Skeletal muscle cell (primary cell): ENCODE data around the gene SYT14.
A peak's percentile ranks its signal among the peaks of the same experiment; 100 is the strongest.
"Not testable (repeated sequence)": the region's sequence is repeated elsewhere in the genome, so short reads cannot be mapped to it uniquely, and the experiment has no call there.

Experiments
- DNase-seq: peaks from one replicate; pipeline ENCODE4 v3.0.0-alpha.2; 2010; ENCODE audit warnings: low read depth
- H3K4me3 ChIP-seq: 2 replicates; pipeline ENCODE4 v1.5.1; 2011; ENCODE audit warnings: low read depth, mild to moderate bottlenecking, control low read depth, low read length, moderate library complexity

Gene SYT14

DNA sequence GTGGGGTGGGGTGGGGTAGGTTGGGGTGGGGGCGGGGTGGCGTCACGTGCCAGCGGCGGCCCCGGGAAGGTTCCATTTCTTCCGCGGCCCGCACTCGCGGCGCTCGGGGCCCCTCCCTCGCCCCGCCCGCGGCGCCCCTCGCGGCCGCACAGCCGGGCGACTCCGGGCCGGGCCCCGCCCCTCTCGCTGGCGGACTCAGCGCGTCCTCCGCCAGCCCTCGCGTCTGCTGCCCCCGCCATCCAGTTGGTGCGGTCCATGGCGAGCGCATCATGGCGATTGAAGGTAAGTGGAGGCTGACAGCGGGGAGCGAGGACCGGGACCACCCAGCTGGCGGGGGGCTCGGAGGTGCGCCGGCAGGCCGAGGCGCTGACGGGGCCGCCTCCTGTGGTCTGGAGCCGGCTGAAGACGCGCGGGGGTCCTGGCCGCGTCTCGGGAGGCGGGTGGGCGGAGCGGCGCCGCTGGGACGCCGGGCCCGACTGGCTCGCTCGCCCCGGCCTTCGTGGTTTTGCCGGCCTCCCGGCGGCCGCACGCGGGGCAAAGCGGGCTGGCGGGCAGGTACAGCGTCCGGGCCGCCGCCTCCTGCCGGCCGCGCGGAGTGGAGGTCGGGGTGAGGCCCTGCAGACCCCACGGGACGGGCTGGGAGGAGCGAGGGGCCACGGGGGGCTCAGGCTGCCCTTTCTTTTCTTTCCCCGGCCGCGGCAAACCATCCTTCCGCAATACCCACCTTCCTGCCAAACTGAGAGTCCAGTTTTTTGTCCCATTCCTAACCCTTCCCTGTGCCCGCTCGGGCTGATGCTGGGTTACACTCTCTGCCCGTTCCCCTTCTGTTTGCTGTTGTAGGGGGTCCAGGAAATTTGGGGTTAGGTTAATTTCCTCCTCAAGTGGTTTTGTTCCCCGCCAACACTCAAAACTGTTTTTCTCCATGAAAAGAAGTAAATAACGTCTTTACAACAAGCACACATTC, at the start of gene SYT14:
TSS of gene SYT14 (plus strand) at position 222 of the 964 bp plus-strand sequence. CDS start at position 270, 48 bp downstream.
- DNase-seq = no peak
- H3K4me3 ChIP-seq = peak within 1 kb of the TSS; percentile 58

DNA sequence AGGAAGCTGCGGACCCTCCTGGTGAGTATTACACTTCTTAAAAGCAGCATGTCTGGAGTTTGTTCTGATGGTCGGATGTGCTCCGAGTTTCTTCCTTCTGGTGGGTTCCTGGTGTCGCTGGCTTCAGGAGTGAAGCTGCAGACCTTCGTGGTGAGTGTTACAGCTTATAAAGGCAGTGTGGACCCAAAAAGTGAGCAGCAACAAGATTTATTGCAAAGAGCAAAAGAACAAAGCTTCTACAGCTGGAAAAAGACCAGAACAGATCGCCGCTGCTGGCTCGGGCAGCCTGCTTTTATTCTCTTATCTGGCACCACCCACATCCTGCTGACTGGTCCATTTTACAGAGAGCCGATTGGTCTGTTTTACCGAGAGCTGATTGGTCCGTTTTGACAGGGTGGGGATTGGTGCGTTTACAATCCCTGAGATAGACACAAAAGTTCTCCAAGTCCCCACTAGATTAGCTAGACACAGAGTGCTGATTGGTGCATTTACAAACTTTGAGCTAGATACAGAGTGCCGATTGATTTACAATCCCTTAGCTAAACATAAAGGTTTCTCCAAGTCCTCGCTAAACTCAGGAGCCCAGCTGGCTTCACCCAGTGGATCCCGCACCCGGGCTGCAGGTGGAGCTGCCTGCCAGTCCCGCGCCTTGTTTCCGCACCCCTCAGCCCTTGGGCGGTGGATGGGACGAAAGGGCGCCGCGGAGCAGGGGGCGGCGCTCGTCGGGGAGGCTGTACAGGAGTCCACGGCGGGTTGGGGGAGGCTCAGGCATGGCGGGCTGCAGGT, 49.5 kb upstream of the SYT14 start:
- not testable (repeated sequence) for DNase-seq, H3K4me3 ChIP-seq

DNA sequence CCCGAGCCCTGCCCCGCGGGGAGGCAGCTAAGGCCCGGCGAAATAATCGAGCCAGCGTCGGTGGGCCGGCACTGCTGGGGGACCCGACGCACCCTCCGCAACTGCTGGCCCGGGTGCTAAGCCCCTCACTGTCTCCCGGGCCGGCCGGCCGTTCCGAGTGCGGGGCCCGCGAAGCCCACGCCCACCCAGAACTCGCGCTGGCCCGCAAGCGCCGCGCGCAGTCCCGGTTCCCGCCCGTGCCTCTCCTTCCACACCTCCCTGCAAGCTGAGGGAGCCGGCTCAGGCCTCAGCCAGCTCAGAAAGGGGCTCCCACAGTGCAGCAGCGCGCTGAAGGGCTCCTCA, 49.0 kb upstream of the SYT14 start:
- DNase-seq = no peak
- H3K4me3 ChIP-seq = no peak overlapping the region

DNA sequence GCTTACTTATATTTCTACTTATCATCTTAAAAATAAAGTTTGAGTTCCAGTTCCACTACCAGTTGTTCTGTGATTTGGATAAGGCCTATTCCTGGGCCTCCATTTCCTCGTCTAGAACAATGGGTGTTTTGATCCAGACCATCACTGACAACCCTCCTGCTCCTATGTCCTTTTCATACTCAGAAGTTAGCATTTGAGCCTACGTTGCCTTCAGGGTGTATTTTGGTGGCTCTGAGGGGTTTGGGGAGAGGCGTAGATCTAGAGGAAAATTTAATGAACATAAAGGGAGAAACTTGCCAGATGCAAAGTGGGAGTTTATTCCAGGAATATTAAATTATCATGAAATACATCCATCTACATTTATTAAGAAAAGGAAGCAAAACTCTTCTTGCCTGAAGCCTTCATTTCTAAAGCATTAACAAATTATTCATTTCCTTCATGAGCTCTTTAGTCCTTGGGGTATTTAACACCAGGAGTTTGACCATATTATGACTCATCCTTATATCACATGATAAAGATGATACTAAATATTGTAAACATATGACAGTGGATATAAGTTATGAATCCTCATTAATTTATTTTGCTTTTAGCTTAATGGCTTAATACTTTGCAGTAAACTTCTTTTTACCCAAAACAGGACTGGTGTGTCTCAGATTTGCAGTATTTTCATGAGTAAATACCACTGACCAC, 47.2 kb upstream of the SYT14 start:
- DNase-seq = no peak
- H3K4me3 ChIP-seq = no peak overlapping the region

DNA sequence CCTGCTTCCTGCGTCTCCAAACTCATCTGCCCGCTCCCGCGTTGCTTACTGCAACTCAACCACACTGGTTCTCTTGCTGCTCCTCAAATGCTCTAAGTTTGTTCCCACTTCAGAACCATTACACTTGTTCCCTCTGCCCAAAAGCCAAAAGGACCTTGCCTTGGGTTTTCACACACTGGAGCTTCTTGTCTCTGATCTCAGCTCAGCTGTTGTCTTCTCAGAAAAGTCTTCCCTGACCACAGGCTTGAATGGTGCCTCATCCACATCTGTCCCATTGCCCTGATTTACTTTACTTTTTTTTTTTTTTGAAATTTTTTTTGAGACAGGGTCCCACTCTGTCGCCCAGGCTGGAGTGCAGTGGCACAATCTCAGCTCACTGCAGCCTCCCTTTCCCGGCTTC, 44.3 kb upstream of the SYT14 start:
- H3K4me3 ChIP-seq = no peak overlapping the region
- DNase-seq = no peak

DNA sequence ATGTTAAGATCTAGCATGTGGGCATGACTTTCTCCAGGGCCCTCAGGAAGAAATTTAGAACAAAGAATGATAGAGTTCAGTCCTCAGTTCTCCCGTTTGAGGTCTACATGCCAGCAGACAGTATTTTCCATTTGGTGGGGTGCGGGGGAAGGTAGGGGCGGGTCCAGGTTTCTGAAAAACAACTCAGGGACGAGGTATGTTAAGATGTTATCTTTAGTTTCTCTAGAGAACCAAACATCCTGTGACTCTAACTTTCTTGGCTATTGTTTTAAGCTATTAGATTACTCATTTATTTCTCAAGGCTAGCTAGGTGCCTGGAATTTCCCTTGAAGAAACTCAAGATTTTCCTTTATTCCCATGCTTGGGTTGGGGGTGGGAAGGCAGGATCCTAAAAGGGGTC, 42.3 kb upstream of the SYT14 start:
- H3K4me3 ChIP-seq = no peak overlapping the region
- no peak for DNase-seq

DNA sequence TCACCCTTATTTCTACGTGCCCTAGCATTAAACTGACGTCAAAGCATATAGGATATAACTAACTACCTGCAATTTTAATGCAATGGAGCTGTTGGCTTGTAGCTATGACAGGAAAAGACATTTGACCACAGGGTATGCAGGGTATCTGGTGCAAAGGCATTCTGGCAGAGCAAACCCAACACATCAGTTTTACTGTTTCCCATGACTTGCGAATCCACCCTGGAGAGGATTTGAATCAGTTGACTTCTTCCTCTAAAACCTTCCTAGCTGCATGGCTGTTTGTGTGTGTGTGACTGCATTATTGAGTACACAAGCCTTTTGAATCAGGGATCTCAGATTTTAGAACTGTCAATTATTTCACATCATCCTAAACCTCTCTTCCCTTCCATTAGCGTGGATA, 41.7 kb upstream of the SYT14 start:
- DNase-seq = no peak

DNA sequence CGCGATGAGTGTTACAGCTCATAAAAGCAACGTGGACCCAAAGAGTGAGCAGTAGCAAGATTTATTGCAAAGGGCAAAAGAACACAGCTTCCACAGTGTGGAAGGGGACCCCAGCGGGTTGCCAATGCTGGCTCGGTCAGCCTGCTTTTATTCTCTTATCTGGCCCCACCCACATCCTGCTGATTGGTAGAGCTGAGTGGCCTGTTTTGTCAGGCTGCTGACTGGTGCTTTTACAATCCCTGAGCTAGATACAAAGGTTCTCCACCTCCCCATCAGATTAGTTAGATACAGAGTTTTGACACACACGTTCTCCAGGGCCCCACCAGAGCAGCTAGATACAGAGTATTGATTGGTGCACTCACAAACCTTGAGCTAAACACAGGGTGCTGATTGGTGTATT, 39.7 kb upstream of the SYT14 start:
- not testable (repeated sequence) for DNase-seq

More for the DNA sequence above, 41.7 kb upstream of the SYT14 start:
- no peak overlapping the region for H3K4me3 ChIP-seq

DNA sequence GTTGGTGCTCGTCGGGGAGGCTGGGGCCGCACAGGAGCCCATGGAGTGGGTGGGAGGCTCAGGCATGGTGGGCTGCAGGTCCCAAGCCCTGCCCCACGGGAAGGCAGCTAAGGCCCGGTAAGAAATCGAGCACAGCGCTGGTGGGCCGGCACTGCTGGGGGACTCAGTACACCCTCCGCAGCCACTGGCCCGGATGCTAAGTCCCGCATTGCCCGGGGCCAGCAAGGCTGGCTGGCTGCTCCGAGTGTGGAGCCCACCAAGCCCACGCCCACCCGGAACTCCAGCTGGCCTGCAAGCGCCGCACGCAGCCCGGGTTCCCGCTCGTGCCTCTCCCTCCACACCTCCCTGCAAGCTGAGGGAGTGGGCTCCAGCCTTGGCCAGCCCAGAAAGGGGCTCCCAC, 39.2 kb upstream of the SYT14 start:
- not testable (repeated sequence) for DNase-seq, H3K4me3 ChIP-seq

More for the DNA sequence above, 39.7 kb upstream of the SYT14 start:
- not testable (repeated sequence) for H3K4me3 ChIP-seq

DNA sequence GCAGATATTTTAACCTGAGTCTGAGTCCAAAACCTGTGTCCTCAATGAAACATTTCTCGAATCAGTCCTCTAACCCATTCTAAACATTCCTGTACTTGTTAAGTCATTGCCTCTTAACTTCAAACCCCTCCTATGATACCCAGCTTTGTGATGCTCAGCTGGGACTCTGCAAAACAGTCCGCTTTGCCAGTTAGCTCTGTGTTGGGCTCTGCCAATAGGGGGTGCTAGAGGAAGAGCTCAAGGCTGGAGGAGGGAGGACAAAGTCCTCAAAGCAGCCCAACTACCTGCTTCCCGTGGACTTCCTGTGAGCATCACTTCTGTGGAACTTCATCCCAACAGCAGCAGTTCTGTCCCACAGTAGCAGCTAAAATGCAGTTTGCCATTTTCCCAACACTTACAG, 38.1 kb upstream of the SYT14 start:
- no peak overlapping the region for H3K4me3 ChIP-seq
- DNase-seq = no peak

DNA sequence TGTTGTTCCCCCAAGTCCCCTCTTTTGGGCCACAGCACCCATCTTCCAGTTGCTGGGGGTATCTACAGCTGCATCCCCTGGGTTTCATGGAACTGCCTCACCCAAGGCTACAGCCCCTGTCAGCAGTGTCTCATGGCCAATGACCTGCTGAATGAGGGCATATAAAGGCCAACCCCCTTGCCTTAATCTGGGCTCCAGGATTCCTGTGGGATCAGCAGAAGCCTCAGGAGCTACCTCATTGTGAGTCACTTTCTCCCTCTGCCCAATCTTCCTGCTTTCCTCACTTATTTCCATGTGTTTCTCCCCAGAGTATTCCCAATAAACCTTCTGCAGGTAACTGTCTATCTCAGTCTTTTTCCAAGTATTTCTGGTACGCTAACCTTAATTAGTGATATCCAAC, 37.3 kb upstream of the SYT14 start:
- H3K4me3 ChIP-seq = no peak overlapping the region
- DNase-seq = no peak

DNA sequence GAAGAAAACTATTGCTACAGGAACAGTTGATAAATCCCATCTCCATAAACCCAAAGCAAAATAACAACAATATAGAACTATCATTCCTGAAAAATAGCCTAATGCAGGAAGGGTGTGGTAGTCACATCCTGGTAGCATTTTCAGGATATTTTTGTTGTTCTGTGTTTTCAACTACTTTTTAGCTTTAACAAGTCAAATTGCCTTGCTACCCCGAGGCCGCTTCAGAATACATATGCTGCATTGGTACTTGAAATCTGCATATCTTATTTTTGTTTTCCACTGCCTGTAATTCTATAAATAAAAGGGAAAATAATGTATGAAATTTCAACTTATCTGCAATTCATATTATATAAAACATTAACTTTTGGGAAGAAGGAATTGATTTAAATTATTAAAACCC, 36.8 kb upstream of the SYT14 start:
- DNase-seq = no peak
- no peak overlapping the region for H3K4me3 ChIP-seq

DNA sequence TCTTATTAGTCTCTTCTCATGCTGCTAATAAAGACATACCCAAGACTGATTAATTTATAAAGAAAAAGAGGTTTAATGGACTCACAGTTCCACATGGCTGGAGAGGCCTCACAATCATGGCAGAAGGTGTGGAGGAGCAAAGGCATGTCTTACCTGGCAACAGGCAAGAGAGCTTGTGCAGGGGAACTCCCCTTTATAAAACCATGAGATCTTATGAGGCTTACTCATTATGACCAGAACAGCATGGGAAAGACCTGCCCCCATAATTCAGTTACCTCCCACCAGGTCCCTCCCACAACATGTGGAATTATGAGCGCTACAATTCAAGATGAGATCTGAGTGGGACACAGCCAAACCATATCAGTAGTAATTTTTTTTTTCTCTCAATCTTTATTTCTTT, 33.2 kb upstream of the SYT14 start:
- not testable (repeated sequence) for H3K4me3 ChIP-seq, DNase-seq

DNA sequence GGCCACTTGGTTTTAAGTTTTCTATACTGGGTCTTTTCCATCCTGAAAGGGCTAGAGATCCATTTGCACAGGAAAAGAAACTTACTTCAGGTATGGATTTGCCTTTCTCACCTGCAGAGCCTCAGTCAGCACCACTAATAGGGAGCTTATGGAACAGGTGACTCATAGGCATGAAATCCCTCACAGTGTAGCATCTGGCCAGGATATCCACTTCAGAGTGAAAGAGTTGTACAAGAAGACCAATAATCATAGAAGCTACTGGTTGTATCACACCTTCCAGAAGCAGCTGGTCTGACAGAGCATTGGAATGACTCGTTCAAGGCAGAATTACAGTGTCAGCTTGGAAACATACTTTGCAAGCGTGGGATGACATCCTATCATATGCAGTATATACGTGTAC, 26.3 kb upstream of the SYT14 start:
- no peak for DNase-seq
- no peak overlapping the region for H3K4me3 ChIP-seq

DNA sequence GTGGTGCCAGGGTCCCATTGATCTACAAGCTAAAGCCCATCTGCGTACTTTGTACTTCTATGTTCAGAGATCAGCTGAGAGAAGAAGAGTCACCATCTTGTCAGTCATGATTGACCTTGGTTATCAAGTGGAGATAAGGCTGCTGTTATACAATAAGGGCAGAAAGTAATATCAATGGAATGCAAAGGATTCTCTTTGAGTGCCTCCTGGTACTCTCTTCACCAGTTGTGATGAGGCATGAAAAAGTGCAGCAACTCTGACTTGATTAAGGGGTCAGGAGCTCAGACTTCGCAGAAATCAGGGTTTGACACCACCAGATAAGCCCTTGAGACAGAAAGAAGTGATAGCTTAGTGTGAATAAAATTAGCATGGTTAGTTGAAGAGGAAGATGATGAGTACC, 25.7 kb upstream of the SYT14 start:
- no peak overlapping the region for H3K4me3 ChIP-seq
- DNase-seq = no peak

DNA sequence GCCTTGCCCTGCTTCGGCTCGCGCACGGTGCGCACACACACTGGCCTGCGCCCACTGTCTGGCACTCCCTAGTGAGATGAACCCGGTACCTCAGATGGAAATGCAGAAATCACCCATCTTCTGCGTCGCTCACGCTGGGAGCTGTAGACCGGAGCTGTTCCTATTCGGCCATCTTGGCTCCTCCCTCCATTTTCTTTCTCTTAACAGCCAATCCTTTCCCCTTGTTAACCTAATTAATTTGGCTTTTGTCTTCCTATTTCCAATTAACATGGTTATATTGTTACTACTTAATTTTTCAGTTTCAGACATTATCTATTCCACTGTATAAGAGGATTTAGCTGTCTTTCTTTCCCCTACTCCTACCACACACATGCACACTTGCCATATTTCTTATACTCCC, 18.4 kb upstream of the SYT14 start:
- not testable (repeated sequence) for H3K4me3 ChIP-seq

DNA sequence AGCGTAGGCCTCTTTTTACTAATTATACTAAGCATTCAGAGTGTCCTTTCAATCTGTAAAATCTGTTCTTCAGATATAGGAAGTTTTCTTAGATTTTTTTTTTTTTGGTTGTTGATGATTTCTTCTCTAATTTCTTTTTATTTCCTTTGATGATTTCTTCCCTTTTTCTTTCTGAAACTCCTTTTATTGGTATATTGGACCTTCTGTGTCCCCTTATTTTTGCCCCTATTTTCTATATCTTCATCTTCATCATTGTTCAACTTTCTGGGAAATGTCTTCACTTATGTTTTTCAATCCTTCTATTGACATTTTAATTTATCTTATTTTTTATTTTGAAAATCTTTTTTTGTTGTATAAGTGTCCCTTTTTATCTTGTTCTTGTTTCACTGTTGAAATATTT, 17.2 kb upstream of the SYT14 start:
- no peak overlapping the region for H3K4me3 ChIP-seq
- no peak for DNase-seq

More for the DNA sequence above, 18.4 kb upstream of the SYT14 start:
- not testable (repeated sequence) for DNase-seq

DNA sequence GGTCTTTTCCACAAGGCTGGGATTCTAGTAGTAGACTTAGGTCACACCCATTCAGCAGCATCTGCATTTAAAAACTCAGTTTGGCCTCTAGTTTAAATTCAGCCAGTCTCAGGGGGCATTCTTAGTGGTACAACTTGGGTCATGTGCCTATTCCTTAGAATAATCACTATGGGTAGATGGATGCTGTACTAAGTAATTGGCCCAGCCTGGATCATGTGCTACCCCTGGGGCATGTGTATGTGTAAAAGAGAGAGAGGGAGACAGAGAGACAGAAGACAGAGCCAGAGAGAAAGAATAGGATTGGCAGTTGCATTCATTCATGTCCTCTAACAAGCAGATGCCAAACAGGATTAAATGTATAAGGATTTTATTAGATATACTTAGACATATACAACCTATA, 13.6 kb upstream of the SYT14 start:
- no peak overlapping the region for H3K4me3 ChIP-seq
- DNase-seq = no peak

DNA sequence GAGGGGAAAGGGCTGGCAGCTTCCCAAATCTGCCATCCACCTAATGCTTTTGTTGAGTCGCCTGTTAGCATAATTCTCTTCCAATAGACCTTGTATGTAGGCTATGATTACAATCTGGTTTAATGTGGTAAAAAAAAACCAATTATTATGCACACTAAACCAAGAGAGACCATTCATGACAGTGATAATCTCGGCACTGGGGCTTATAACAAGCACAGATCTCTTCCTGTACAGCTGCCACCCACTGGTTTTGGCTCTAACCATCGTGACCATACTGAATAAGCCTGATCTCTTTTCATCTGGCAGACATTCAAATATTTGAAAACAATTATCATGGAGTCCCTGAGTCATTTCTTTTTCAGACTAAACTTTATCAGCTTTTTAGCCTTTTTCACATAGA, 12.0 kb upstream of the SYT14 start:
- DNase-seq = peak; percentile 51
- H3K4me3 ChIP-seq = no peak overlapping the region

DNA sequence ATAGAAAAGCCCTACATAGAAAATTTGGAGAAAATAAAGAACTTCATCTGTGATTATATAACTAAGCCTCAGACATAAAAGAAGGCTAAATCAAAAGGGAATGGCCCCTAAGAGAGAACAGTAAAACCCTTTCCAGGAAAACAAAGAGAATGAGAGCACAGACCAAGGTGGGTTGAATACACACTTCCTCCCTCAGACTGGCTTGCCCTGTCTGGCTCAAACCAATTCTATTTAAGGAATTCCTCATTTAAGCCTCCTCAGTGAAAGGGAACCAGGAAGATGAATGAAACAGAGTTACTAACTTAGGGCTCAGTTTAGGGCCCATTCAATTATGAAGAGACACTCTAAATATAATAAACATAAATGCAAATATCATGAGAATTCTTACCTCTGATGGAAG, 10.6 kb upstream of the SYT14 start:
- no peak for DNase-seq
- no peak overlapping the region for H3K4me3 ChIP-seq
